ENCODE measurements around the gene COP1. TPM values are rescaled to one million over a fixed set of nuclear protein-coding genes. Genes with fewer than 3 reads are reported as not detected.

The COP1 gene
- total and polyA plus RNA-seq, 2 of the 8 experiments (the other 6 are each of a cell fraction or from before 2014, with no cell fraction given): 26.2 to 44.9 TPM

DNA sequence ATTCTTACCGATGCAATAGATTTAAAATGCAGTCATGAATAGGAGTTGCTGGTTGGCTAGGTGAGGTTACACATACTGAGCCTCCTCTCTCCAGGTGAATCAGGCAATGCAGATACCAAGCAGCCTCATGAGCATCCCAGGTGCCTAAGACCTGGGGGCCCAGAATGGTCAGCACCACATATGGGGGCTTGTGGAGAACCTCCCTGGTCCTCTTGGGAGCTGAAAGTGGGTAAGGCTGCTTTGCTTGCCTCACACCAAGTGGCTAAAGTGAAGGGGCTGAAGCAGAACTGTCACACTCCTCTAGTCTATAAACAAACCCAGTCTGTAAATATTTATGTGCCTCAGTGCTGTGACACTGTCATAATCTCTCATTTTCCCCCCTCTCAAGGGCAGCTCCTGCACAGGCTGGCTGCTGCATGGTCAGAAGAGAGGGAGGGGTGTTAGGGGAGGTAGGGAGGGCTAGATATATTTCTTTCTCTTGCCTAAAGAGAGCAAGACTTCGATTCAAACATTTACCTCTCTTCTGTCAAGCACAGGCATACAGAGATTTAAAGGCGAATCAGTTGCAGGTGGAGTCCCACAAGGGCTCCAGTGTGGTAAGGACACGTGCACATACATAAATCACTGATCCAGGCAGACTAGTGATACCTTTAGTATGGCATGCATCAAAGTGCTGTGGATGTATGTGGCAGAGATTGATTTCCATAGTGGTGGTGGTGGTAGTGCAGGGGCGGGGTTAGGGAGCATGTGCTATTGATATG is 305.8 kb downstream of the COP1 start:
- H4K91ac ChIP-seq (replicated peaks; ENCODE audit: insufficient read length, low read length): no peak overlapping the region
- peaks cover 74 to 97% (median 91%) of the 10 kb centered on the region in 4 experiments for H3K27me3 ChIP-seq (replicated peaks in 1 of 4; ENCODE audit: control insufficient read depth in 3 of 4, extremely low read depth in 1 of 4, insufficient read depth in 3 of 4, low read length in 3 of 4)
- H2BK15ac ChIP-seq (ENCODE audit: low read length): no peak overlapping the region
- H3K36me3 ChIP-seq (ENCODE audit: control insufficient read depth in 2 of 4, insufficient read depth in 4 of 4, low read length in 3 of 4): no peaks in the 10 kb centered on the region
- H3K56ac ChIP-seq (replicated peaks; ENCODE audit: insufficient read length, low read depth, low read length): no peak overlapping the region
- no peak overlapping the region for H3K4me3 ChIP-seq (ENCODE audit: extremely low read depth in 1 of 4, insufficient read depth in 2 of 4, low read depth in 3 of 4, low read length in 4 of 4)
- no peak overlapping the region for H4K8ac ChIP-seq (ENCODE audit: extremely low read depth, insufficient read depth, low read length)
- H3K9me3 ChIP-seq (ENCODE audit: insufficient read depth in 2 of 2, low read depth in 1 of 2, low read length in 1 of 2): peaks cover 0 to 6% of the 10 kb centered on the region in 2 experiments; a peak in 1 of 4 replicates
- POLR2A ChIA-PET (ENCODE audit: partially characterized antibody): no interaction called here
- H2BK120ac ChIP-seq (replicated peaks; ENCODE audit: low read depth, low read length): no peak overlapping the region
- WGBS, 2 experiments (ENCODE audit: extremely low coverage in 1 of 2, insufficient coverage in 1 of 2, insufficient read length in 1 of 2, insufficient replicate concordance in 2 of 2, low coverage in 1 of 2, low lambda C conversion rate in 2 of 2, missing lambda C conversion rate in 1 of 2): 80% methylated on average over 5 of the region's 5 CpGs; no CpG with 5 or more reads in 1 of the 2 experiments
- no peak overlapping the region for H3K4ac ChIP-seq (replicated peaks; ENCODE audit: insufficient read length, low read depth, low read length)
- no peak overlapping the region for H3K4me2 ChIP-seq (ENCODE audit: insufficient read depth in 1 of 2, low read depth in 2 of 2, low read length in 2 of 2)
- H3K9ac ChIP-seq (replicated peaks in 1 of 4; ENCODE audit: extremely low read depth in 1 of 4, low read depth in 3 of 4, low read length in 3 of 4): no peak overlapping the region
- no peak overlapping the region for H3K23ac ChIP-seq (ENCODE audit: insufficient read length)
- H3K18ac ChIP-seq (ENCODE audit: extremely low read depth, low read length): no peak overlapping the region
- H2BK5ac ChIP-seq (ENCODE audit: low read depth, low read length): no peak overlapping the region
- FAIRE-seq (no peak), DNase-seq (ENCODE audit: low read depth in 1 of 2, low spot score in 2 of 2) (no peak)
- no peak overlapping the region for H4K5ac ChIP-seq (ENCODE audit: insufficient read length, low read depth, low read length)
- H3K79me2 ChIP-seq (ENCODE audit: control insufficient read depth in 1 of 2, insufficient read depth in 2 of 2, low read length in 2 of 2): no peaks in the 10 kb centered on the region
- peaks cover 1 to 4% of the 10 kb centered on the region in 2 experiments for H4K20me1 ChIP-seq (replicated peaks in 1 of 2; ENCODE audit: control insufficient read depth in 1 of 2, insufficient read depth in 2 of 2, low read length in 2 of 2)
- no peak overlapping the region for H2AK5ac ChIP-seq (ENCODE audit: low read depth, low read length)
- CTCF ChIA-PET (ENCODE audit: partially characterized antibody): interaction anchor here (0.6 to 4.3 kb wide), 8 partner anchors 9 to 247 kb away, joined by 3 to 24 read pairs (median 3); no protein-coding TSS in a partner anchor
- no peak overlapping the region for H3K14ac ChIP-seq (ENCODE audit: insufficient read length)
- no peaks in the 10 kb centered on the region for H3K4me1 ChIP-seq (replicated peaks in 1 of 4; ENCODE audit: control insufficient read depth in 3 of 4, insufficient read depth in 4 of 4, low read length in 3 of 4)
- H3K79me1 ChIP-seq (ENCODE audit: low read depth, low read length): no peaks in the 10 kb centered on the region
- H3K23me2 ChIP-seq (ENCODE audit: low read depth, low read length): no peaks in the 10 kb centered on the region
- no peak overlapping the region for H3K27ac ChIP-seq (ENCODE audit: low read depth, low read length)
- no peak overlapping the region for H2BK20ac ChIP-seq (ENCODE audit: low read length)
- no peak overlapping the region for H2AFZ ChIP-seq (ENCODE audit: low read length)
- H2BK12ac ChIP-seq (ENCODE audit: low read depth, low read length): no peak overlapping the region
- TF ChIP-seq FOSL1 (IDR thresholded peaks at IDR 0.05; ENCODE audit: insufficient read depth, low read depth, low read length) (no peak), POU5F1 (IDR thresholded peaks at IDR 0.05; ENCODE audit: low read depth, low read length) (no peak), TAF7 (optimal IDR thresholded peaks at IDR 0.05; ENCODE audit: borderline replicate concordance, low read depth, low read length) (no peak), RXRA (IDR thresholded peaks at IDR 0.05; ENCODE audit: insufficient read depth, low read depth, low read length) (no peak)
- TF ChIP-seq, protein P1, sequence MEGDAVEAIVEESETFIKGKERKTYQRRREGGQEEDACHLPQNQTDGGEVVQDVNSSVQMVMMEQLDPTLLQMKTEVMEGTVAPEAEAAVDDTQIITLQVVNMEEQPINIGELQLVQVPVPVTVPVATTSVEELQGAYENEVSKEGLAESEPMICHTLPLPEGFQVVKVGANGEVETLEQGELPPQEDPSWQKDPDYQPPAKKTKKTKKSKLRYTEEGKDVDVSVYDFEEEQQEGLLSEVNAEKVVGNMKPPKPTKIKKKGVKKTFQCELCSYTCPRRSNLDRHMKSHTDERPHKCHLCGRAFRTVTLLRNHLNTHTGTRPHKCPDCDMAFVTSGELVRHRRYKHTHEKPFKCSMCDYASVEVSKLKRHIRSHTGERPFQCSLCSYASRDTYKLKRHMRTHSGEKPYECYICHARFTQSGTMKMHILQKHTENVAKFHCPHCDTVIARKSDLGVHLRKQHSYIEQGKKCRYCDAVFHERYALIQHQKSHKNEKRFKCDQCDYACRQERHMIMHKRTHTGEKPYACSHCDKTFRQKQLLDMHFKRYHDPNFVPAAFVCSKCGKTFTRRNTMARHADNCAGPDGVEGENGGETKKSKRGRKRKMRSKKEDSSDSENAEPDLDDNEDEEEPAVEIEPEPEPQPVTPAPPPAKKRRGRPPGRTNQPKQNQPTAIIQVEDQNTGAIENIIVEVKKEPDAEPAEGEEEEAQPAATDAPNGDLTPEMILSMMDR (IDR thresholded peaks at IDR 0.05; ENCODE audit: control extremely low read depth in 1 of 3, insufficient read depth in 1 of 3, low read depth in 1 of 3, low read length in 3 of 3): no peak
